HG03039 (cell line): ENCODE results near the gene PPP1R13L.
"Not testable (repeated sequence)": the region's sequence is repeated elsewhere in the genome, so short reads cannot be mapped to it uniquely, and the experiment has no call there.

Experiments
- ATAC-seq: cut with Tn5 transposase; IDR thresholded peaks from one replicate; pipeline ENCODE4 v1.9.1; 2021; ENCODE audit warnings: mild to moderate bottlenecking, moderate library complexity; ENCODE audit not compliant: unreplicated experiment

PPP1R13L gene

DNA sequence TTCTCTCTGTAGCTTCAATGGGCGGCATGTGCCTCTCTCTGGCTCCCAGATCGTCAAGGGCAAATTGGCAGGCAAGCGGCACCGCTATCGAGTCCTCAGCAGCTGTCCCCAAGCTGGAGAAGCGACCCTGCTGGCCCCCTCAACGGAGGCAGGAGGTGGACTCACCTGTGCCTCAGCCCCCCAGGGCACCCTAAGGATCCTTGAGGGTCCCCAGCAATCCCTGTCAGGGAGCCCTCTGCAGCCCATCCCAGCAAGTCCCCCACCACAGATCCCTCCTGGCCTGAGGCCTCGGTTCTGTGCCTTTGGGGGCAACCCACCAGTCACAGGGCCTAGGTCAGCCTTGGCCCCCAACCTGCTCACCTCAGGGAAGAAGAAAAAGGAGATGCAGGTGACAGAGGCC lies 3.3 kb upstream of the PPP1R13L start:
- ATAC-seq, result no peak

DNA sequence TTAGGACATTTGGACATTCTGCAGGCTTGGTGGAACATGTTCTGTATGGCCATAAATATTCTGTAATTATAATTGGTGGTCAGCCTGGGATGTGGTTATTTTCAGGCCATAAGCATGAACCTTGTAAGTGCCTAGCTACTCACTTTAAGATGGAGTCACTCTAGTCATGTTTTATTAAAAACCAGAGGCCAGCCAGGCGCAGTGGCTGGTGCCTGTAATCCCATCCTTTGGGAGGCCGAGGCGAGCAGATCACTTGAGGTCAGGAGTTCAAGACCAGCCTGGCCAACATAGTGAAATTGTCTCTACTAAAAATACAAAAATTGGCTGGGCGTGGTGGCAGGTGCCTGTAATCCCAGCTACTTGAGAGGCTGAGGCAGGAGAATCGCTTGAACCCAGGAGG lies 2.7 kb upstream of the PPP1R13L start:
- ATAC-seq, result not testable (repeated sequence)

DNA sequence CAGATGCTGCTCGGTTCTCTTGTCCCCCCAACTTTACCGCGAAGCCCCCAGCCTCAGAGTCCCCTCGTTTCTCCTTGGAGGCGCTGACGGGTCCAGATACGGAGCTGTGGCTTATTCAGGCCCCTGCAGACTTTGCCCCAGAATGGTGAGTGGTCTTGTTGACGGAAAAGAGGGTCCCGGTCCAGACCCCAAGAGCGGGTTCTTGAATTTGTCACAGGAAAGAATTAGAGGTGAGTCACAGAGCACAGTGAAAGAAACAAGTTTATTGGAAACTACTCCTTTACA lies 2.2 kb upstream of the PPP1R13L start:
- no peak for ATAC-seq

DNA sequence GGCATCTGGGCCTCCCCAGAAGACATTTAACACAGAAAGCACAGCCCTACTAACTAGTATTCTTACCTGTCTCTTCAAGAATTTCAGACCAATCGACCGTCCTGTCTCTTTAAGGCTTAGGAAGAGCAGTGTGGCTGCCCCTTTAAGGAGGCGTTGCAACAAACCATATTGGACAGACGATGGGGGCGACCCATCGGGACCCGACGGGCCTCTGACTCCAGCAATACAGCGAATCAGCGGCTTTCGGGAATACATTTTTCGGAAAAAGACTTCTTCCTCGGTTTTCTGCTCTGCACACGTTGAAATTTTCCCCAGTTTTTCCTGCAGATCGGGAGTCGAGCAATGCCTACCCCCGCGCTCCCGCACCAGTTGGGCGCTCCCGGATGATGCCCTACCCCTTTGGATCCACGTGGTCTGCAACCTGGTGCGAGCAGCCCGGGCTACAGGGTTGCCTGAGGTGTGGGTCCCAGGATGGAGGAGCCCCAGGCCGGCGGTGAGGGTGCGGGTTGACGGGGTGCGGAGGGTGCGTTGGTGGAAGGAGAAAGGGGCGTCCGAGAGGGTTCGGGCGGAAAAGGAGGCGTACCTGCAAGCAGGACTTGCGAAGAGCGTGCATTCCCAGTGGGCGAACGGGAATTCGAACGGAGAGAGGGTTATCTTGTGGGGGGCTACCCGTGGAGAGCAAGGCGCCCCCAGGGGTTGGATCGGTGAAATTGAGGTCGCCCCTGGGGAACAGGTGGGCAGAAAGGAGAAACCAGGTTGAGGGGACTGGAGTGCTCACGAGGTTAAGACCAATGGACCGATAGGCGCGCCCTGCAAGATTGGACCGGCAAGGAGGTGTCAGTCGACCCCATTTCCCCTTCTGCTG lies 1.6 kb upstream of the PPP1R13L start, which contains the start of gene POLR1G:
POLR1G (plus strand) TSS at position 419 of the 865 bp plus-strand sequence; CDS start at position 472, 53 bp downstream.
- peak; percentile 66 for ATAC-seq

DNA sequence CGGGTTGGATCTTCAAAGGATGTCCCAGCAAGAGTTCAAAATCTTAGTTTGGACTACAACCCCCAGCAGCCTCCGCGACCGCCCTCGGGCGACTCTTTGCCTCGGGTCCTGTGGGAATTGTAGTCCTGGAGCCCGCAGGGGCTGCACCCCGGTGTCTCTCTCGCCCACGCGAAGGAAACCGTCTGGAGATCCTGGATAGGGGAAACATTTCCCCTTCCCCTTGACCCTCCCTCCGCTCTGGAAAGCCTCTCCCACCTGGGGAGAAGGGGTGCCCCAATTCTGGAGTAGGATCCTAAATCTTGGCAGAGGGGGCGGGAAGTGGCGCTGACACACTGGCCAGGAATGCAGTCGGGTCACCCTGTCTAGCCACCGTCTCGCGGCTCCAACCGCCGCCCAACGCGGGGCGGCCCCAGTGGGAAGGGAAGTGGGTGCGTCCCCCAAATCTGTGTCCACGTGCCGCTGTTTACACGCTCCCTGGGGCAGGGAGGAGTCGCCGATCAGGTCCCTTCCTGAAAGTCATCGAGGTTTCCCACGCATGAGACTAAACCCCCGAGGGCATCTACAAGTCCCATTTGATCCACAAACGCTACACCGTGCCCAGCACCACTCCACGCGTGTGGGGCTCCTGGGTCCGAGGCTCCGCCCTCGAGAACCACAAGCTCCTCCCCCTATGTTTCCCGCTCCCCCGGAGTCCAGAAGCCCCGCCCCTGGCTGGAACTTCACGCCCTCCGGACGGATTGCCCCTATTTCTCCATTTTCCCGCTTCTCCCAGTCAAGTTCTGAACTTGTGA lies 761 bp upstream of the PPP1R13L start:
- ATAC-seq, result peak; percentile 35

DNA sequence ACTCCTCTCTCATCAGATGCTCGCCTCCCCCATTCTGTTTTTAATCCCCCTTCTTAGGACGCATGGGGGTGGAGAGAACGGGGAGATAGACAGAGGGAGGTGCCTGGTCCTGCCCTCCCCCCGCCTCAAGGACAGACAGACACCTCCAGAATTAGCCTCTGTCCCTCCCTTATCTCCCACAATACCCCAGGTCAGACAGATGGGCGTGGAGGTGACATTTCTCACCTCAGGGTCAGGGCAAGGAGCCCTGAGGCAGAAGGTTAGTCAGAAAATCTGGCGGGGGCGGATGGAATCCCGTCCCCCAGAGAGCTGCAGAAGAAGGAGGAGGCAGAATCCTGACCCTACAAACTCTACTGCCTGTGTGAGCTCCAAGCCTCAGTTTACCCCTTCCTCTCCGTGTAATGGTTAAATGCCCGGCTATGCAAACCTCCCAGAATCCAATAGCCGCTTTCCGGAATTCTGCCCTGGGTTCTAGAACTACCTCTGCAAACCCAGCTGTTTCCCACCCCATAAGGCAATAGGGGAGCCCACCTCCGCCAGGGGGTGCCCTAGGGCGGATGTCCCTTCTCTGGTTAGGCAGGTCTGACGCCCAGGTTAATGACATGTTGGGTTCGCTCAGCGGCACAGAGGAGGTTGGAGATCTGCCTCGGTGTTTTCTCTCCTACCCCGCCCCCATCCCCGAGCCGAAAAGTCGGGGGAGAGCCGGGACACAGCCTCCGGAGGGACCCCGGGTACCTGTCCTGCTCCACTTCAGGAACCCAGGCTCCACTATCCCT lies 900 bp downstream of the PPP1R13L start:
- ATAC-seq, result no peak

DNA sequence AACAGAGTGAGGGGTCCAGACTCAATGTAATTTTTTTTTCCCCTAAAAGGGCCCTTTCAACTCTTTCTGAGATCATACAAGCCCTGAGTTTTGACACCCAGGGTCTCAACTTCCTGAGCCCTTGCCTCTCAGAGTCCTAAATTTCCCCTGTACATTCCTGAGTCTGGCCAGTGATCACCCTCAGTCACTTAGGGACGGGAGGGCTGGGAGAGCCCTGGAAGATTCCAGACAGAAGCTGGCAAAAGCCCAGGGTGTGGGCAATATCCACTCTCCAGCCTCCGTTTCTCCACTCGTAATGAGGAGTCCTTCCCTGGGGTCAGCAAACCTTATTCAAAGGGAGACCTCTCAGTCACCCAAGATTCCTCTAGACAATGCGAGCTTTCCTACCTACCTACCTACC lies 1.6 kb downstream of the PPP1R13L start:
- ATAC-seq, result no peak

DNA sequence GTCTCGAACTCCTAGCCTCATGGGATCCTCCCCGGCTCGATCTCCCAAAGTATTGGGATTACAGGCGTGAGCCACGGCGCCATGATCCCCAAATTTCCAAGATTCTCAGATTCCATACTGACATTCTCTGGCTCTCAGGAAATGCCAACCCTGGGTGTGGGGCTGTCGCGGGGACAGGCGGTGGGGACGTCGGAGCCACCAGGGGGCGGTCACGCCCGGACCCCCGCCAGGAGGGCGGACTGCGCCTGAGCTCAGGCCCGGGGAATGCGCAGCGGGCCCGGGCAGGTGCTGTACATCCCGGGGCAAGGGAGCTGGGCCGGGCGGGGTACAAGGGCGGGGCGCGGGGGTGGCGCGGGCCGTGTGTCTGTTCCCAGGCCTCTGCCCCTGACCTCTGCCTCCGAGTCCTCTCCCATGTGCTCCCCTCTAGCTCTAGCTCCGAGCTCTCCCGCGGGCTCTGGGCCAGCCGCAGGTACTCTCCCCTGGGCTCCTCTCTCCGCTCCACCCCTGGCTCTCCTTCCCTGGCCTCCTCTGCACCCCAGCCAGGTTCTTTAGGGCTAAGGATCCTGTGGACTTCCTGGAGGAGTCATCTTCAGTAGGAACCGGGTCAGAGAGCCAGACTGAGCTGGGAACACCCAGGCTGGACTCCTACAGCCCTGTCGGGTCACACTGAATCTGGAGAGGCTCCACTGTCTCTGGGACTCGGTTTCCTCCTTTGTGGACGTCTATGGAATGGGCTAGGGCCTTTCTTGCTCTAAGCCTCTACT lies 2.4 kb downstream of the PPP1R13L start:
- ATAC-seq, result no peak

DNA sequence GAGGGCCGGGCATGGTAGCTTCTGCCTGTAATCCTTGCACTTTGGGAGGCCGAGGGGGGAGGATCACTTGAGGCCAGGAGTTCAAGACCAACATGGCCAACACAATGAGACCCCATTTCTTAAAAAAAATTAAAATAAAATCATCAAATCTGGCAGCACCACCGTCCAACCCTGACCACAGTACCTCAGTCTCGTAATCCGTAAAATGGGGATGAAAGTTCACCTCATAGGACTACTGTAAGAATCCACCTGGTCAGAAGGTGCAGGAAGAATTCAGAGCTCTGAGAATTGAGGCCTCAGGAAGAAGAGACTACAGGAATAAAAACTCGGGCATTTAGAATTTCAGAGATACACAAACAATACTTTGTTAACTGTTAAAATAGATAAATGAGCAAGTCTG lies 3.1 kb downstream of the PPP1R13L start:
- ATAC-seq, result no peak

DNA sequence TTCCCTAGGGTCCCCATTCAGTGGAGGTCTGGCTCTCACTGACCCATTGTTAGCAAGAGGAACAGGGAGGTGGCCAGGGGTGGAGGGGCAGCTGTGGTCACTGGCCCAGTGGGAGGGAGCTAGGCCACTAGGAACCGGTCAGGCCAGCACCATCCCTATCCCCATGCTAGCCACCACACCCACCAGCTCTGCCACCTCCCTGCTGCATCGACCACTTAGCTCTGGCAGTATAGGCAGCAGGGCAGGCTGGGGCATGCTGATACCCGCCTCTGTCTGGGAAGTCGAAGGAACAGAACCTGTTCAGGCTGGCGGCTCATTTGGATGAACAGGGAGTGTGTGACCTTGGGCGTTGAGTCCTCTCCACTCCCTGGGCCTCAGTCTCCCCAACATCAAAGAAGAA lies 4.7 kb downstream of the PPP1R13L start:
- no peak for ATAC-seq

DNA sequence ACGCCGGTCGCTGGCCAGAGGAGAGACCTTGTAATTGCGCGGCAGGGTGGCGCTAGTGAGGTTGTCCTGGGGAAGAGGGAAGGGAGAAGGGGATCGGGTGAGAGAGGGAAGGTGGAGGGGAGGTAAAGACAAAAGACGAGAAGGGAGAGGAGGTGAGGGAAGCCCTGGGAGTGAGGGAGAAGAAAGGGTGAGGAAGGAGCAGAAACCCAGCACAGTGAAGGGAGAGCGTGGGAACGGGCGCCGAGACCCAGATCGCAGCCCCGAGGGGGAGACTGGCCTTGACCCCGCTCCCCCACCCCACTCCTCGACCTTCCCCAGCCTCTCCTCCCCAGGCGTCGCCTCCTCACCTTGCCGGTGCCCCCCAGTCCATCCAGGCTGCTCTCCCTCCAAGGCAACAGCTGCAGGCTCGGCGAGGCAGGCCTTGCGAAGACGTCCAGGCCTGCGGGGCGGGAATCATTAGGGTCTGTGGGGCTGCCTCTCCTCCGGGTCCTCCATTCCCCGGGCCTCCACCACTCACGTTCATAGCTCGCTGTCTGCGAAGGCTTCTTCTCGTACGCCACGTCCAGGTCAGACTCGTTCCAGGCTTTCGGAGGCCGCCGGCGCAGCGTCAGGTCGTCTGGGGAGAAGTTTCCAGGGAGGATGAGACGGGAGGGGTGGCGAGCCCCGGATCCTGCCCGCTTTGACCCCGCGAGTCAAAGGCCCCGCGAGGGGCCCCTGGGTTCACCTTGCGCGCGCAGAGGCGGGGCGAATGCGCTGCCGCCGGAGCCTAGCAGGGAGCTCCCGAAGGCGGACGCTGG lies 8.8 kb downstream of the PPP1R13L start:
- no peak for ATAC-seq

DNA sequence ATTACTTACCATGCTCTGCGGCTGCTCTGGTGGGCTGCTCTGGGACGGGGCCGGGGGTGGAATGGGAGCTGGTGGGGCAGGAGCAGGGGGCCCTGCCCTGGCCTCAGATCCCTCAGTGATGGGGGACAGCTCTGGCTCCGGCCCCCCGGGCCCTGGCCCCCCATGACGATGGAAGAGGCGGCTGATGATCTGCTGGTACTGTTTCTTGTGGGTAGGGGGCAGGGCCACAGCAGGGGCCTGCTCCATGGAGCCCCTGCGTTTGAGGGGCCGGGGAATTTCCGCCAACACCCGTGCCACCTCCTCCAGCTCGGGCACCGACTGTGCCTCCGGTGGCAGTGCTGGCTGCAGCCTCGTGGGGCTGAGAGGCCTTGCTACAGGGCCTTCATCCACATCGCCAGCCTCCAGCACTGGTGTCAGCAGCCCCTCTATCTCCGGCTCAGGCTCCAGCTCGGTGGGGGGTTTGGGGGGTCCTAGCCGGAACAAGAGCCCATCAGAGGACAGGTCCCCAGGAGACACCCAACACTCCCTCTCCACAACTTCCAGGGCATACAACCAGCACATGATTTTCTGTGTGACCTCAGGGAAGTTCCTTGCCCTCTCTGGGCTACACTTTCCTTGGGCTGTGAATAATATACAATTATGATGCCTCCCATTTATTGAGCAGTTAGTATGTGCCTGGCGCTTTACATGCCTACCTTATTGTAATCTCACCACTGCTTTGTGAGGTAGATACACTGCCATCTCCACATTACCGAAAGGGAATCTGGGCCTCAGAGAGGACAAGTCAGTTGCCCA lies 12.8 kb downstream of the PPP1R13L start:
- no peak for ATAC-seq

DNA sequence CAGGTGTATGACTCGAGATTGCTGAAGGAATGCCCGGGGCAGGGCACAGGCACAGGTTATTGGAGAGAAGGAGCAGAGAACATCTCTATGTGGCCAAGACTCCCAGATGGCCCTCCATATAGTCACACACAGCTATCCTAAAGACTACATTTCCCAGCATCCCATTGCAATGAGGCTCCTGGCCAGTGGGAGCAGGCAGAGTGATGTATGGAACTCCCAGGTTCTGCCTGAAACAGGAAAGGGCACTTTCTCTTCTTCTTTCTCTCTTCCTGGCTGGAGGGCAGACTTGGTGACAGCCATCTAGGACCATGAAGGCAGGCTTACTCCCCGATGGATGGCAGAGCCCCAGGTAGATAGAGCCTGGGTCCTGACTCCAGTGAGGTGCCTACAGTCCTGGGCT lies 13.5 kb downstream of the PPP1R13L start:
- no peak for ATAC-seq

DNA sequence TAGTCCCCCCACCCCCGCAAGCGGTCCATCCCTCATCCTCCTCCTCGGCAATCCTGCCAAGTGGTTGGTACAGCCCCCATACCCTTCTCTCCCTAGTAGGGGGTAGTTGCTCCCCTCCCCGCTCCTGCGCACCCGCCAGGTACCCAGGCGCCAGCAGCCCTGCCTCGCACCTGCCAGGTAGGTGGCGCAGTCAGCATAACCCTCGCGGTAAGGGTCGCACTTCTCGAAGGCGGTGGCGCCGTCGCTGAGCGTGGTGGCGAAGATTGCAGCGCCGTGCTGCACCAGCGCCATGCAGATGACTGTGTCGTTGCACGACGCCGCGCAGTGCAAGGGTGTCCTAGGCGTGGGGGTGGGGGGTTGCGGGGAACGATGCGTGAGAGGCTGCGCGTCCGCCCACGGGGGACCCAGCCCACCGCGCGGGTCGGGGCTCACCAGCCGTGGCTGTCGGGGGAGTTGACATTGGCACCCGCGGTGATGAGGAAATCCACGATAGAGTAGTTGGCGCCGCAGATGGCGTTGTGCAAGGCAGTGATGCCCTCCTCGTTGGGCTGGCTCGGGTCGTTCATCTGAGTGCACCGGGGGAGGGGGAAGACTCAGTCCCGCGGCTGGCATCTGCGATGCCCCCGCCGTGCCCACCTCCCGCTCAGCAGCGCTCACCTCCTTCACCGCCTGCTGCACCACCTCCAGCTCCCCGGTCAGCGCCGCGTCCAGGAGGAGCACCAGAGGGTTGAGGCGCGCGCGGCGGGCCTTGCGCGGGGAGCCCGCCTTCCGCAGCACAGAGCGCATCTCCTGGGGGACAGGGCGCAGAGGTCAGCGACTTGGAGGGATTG lies 19.3 kb downstream of the PPP1R13L start:
- no peak for ATAC-seq

DNA sequence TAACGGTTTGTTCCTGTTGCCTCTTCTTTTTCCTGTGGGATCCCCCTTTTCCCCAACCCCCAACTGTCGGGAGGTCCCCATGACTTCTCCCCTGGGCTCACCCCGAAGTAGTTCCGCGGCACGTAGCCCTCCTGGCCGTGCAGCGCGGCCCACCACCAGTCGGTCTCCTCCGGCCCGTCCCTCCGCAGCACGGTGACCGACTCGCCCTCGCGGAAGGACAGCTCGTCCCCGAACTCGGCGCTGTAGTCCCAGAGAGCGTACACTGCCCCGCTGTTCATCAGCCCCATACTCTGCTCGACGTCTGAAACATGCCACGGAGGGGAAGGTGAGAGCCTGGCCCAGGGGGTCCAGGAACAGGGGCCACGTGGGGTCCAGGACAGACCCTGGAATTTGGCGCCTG lies 22.4 kb downstream of the PPP1R13L start:
- no peak for ATAC-seq

DNA sequence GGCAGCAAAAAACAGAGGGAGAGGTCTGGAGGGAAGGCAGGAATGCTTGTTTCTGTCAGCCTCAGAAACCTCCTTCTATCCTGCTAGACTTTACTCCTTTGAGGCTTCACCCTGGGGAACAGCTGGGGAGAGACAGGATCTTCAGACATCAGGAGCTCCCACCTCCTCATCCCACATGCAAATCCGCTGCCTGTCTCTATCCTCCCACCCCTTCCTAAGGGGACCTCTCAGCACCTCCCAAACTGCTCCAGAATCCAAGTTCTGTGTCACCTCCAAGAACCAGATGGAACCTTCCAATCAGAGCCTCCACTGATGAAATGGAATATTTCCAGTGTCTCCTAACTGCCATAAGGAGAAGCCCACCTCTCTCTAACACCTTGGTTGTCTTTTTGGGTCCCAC lies 24.8 kb downstream of the PPP1R13L start:
- ATAC-seq, result no peak

DNA sequence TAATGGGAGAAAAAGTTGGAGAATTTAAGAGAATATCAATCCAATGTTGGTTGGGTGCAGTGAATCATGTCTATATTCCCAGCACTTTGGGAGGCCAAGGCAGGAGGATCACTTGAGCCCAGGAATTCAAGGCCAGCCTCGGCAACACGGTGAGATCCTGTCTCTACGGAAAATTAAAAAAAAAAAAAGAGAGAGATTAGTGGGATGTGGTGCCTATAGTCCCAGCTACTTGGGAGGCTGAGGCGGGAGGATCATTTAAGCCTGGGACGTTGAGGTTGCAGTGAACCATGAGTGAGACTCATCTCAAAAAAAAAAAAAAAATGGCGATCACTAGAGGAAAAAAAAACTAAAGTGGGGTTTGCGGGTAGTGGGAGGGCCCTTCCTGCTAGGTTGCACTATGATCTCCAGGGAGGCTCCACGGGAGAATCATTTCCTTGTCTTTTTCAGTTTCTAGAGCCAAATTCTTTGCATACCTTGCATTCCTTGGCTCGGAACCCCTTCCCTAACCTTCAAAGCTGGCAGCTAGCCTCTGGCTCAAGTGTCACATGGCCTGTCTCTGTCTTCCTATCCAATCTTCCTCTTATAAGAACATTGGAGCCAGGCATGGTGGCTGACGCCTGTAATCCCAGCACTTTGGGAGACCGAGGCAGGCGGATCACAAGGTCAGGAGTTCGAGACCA lies 28.7 kb downstream of the PPP1R13L start:
- ATAC-seq, result no peak
